HepG2 (cell line): ENCODE data around the gene HECTD1. TPM values are rescaled to one million over a fixed set of nuclear protein-coding genes. Genes with fewer than 3 reads are reported as not detected.
A peak's percentile ranks its signal among the peaks of the same experiment; 100 is the strongest.

Experiments used
- FOXK2 ChIP-seq: fragments of 450-650 bp; IDR thresholded peaks from 2 replicates; pipeline ENCODE4 v1.6.1; 2016
- GATAD1 ChIP-seq: IDR thresholded peaks from 2 replicates; pipeline ENCODE4 v1.6.1; 2016; ENCODE audit warnings: missing genetic modification reagents, missing compliant biosample characterization
- HOMEZ ChIP-seq: IDR thresholded peaks from 2 replicates; pipeline ENCODE4 v1.6.1; 2016; ENCODE audit warnings: low read depth
- KLF12 ChIP-seq: sonication (generic); formaldehyde crosslinking; IDR thresholded peaks from 2 replicates; pipeline ENCODE4 v1.4.0; 2020; ENCODE audit warnings: missing genetic modification reagents, borderline replicate concordance
- REPIN1 ChIP-seq: sonication (generic); formaldehyde crosslinking; IDR thresholded peaks from 2 replicates; pipeline ENCODE4 v1.8.0; 2022; ENCODE audit warnings: missing genetic modification reagents, low read depth, mild to moderate bottlenecking, borderline replicate concordance
- RORA ChIP-seq: sonication (generic); formaldehyde crosslinking; IDR thresholded peaks from 2 replicates; pipeline ENCODE4 v1.5.0; 2020; ENCODE audit warnings: mild to moderate bottlenecking, missing genetic modification reagents, moderate library complexity
- SOX13 ChIP-seq, 3 experiments: fragments of 450-650 bp in 1 of 3; sonication (generic) in 1 of 3; formaldehyde crosslinking in 1 of 3; IDR thresholded peaks in 2 of 3; conservative IDR thresholded peaks in 1 of 3; 2 replicates each; pipeline versions ENCODE4 v1.5.0 to v1.6.1; 2016 to 2020; ENCODE audit warnings: antibody characterized with exemption in 1 of 3, mild to moderate bottlenecking in 1 of 3, missing compliant biosample characterization in 1 of 3, missing genetic modification reagents in 1 of 3, moderate library complexity in 1 of 3
- SP2 ChIP-seq: sonication (generic); formaldehyde crosslinking; IDR thresholded peaks from 2 replicates; pipeline ENCODE4 v1.5.1; 2020; ENCODE audit warnings: mild to moderate bottlenecking, missing genetic modification reagents
- TFAP4 ChIP-seq: sonication (generic); IDR thresholded peaks from 2 replicates; pipeline ENCODE4 v1.6.1; 2016; ENCODE audit warnings: low read depth, borderline replicate concordance
- THAP8 ChIP-seq: sonication (generic); formaldehyde crosslinking; IDR thresholded peaks from 2 replicates; pipeline ENCODE4 v1.5.1; 2020; ENCODE audit warnings: missing genetic modification reagents, mild to moderate bottlenecking, borderline replicate concordance
- ZBED4 ChIP-seq: sonication (generic); formaldehyde crosslinking; IDR thresholded peaks from 2 replicates; pipeline ENCODE4 v1.4.0; 2020; ENCODE audit warnings: missing genetic modification reagents, borderline replicate concordance
- ZBTB25 ChIP-seq: IDR thresholded peaks from 2 replicates; pipeline ENCODE4 v1.6.1; 2018; ENCODE audit warnings: missing genetic modification reagents
- ZNF441 ChIP-seq: sonication (generic); formaldehyde crosslinking; IDR thresholded peaks from 2 replicates; pipeline ENCODE4 v1.7.0; 2021; ENCODE audit warnings: missing genetic modification reagents, borderline replicate concordance
- ZNF567 ChIP-seq: sonication (generic); formaldehyde crosslinking; IDR thresholded peaks from 2 replicates; pipeline ENCODE4 v1.8.1; 2023; ENCODE audit warnings: mild to moderate bottlenecking, missing genetic modification reagents, borderline replicate concordance
- ZNF569 ChIP-seq: sonication (generic); formaldehyde crosslinking; IDR thresholded peaks from 2 replicates; pipeline ENCODE4 v1.5.0; 2020; ENCODE audit warnings: mild to moderate bottlenecking, missing genetic modification reagents, moderate library complexity, borderline replicate concordance
- ZNF598 ChIP-seq: sonication (generic); formaldehyde crosslinking; IDR thresholded peaks from 2 replicates; pipeline ENCODE4 v1.5.1; 2020; ENCODE audit warnings: mild to moderate bottlenecking, missing genetic modification reagents, borderline replicate concordance
- ZNF782 ChIP-seq: sonication (generic); formaldehyde crosslinking; IDR thresholded peaks from 2 replicates; pipeline ENCODE4 v1.4.0; 2020; ENCODE audit warnings: missing genetic modification reagents, mild to moderate bottlenecking, borderline replicate concordance
- polyA plus RNA-seq, 8 experiments: library from polyadenylated mRNA; depleted of rRNA in 3 of 8; stranded (reverse) in 7 of 8; unstranded in 1 of 8; fragments of >200 nt; fragmentation: Illumina TruSeq in 4 of 8; extraction: Trizol in 4 of 8; gene quantifications; 2 replicates each; pipeline versions ENCODE4 v1.2.1 to v1.2.3, GENCODE V29; 2011 to 2016; ENCODE audit warnings: low read depth in 4 of 8, missing spikeins in 1 of 8, mixed read lengths in 1 of 8; ENCODE audit not compliant: insufficient read depth in 1 of 8
- total RNA-seq, 5 experiments: library from RNA; depleted of rRNA; stranded (reverse); fragments of >200 nt; fragmentation: Illumina TruSeq; extraction: Trizol; gene quantifications; 2 replicates each; pipeline ENCODE4 v1.2.3, GENCODE V29; 2016; ENCODE audit warnings: low read depth in 1 of 5

The HECTD1 gene
- total and polyA plus RNA-seq, 2 of the 13 experiments (the other 11 are each of a cell fraction or from before 2014, with no cell fraction given), result 312 to 560 TPM

- TF ChIP-seq ZBTB25 (no peak; the same call in 1 of the 2 replicates), HOMEZ (CRISPR knock-in tag) (peak; percentile 61; the same call in 1 of the 2 replicates), ZNF441 (CRISPR knock-in tag) (0 out of 2 replicates have a peak, but pooled peaks have one; percentile 41), TFAP4 (no peak), GATAD1 (no peak), ZNF782 (CRISPR knock-in tag) (no peak), THAP8 (CRISPR knock-in tag) (0 out of 2 replicates have a peak, but pooled peaks have one; percentile 36), SP2 (0 out of 2 replicates have a peak, but pooled peaks have one; percentile 32), REPIN1 (no peak), ZNF567 (CRISPR knock-in tag) (no peak; the same call in 1 of the 2 replicates), ZNF569 (CRISPR knock-in tag) (no peak), ZBED4 (CRISPR knock-in tag) (no peak), KLF12 (CRISPR knock-in tag) (no peak), SOX13 (IDR thresholded peaks at IDR 0.05) (no peak), SOX13 (CRISPR knock-in tag; conservative IDR thresholded peaks at IDR 0.05 in 1 of 2, IDR thresholded peaks at IDR 0.05 in 1 of 2) (peak in 1 of 2 experiments; percentile 70; a peak in 2 of 4 replicates), ZNF598 (CRISPR knock-in tag) (peak; percentile 70; the same call in 1 of the 2 replicates), FOXK2 (0 out of 2 replicates have a peak, but pooled peaks have one; percentile 2), RORA (no peak)
These were observed 43.7 kb upstream of the HECTD1 start (continued) for GRCh38 chr14:31251028-31251958.
